HG03196 (cell line): ENCODE results near the gene DPF1.

Experiments used
- ATAC-seq: cut with Tn5 transposase; IDR thresholded peaks from one replicate; pipeline ENCODE4 v1.9.1; 2021; ENCODE audit not compliant: unreplicated experiment

The DPF1 gene

GRCh38 chr19:38201731-38202130 lies 22.3 kb downstream of the DPF1 start:
- no peak for ATAC-seq

DNA sequence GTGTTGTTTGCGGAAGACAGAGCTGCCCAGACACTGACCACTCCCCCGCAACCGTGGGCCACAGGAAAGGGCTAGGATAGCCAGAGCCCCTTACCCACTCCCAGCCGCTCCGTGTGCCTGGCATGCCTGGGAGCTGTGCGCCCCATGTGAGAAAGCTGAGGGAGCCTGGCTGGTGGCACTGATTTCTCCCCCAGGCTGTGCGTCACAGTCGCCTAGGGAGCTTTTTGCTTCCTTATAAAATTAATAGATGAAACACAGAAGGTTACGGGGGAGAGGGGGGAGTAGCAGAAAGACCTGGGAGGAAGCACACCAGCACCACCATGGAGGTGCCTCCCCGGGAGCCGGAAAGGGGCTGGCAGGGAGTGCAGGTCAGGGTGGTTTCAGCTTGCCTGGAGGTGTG lies 24.7 kb downstream of the DPF1 start:
- ATAC-seq = no peak

- no peak for ATAC-seq
Observed at GRCh38 chr19:38197937-38198704, 25.9 kb downstream of the DPF1 start.

GRCh38 chr19:38196948-38197656 lies 26.9 kb downstream of the DPF1 start:
- ATAC-seq = no peak

DNA sequence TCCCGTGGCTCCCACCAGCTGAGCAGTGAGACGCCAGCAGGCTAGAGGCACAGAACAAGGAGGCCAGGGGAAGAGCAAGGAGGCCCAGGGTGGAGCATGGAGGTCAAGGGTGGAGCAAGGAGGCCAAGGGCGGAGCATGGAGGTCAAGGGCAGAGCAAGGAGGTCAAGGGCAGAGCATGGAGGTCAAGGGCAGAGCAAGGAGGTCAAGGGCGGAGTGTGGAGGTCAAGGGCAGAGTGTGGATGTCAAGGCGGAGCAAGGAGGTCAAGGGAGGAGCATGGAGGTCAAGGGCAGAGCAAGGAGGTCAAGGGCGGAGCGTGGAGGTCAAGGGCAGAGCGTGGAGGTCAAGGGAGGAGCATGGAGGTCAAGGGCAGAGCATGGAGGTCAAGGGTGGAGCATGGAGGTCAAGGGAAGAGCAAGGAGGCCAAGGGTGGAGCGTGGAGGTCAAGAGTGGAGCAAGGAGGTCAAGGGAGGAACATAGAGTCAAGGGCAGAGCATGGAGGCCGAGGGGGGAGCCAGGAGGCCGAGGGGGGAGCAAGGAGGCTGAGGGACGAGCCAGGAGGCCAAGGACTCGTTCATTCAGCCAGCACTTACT lies 27.7 kb downstream of the DPF1 start:
- ATAC-seq = no peak

DNA sequence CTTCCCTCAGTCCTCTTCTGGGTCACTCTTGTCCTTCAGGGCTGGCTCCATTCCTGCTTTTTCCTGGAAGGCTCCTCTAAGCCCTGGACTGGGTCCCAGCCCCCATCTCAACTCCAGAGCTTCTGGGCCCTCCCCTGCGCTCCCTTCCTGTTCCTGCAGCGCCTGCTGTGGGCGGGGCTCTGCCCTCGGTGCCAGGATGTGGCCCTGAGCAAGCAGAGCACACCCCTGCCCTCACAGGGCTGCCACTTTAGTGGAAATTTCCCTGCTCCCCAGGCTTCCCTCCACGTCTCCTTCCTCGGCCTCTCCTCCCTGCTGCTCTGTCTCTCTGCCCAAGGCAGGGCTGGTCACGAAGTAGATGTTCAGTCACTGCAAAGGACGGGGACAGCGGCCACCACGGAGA lies 28.8 kb downstream of the DPF1 start:
- ATAC-seq = no peak

- no peak for ATAC-seq
Observed at GRCh38 chr19:38194061-38194701, 29.8 kb downstream of the DPF1 start.

DNA sequence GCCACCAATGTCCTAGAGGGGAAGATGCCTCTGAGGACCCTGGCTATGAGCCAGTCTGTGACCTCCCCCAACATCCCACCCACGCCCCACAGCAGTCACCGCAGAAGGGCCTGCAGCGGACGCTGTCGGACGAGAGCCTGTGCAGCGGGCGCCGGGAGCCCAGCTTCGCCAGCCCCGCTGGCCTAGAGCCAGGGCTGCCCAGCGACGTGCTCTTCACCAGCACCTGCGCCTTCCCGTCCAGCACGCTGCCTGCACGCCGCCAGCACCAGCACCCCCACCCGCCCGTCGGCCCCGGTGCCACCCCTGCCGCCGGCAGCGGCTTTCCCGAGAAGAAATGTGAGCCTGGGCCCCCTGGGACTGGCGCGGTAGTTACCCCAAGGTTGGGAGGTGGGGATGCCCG lies 30.6 kb downstream of the DPF1 start:
- ATAC-seq = no peak

GRCh38 chr19:38191747-38192146 lies 32.3 kb downstream of the DPF1 start:
- no peak for ATAC-seq

- ATAC-seq = no peak
Observed at GRCh38 chr19:38190793-38191192, 33.2 kb downstream of the DPF1 start.

DNA sequence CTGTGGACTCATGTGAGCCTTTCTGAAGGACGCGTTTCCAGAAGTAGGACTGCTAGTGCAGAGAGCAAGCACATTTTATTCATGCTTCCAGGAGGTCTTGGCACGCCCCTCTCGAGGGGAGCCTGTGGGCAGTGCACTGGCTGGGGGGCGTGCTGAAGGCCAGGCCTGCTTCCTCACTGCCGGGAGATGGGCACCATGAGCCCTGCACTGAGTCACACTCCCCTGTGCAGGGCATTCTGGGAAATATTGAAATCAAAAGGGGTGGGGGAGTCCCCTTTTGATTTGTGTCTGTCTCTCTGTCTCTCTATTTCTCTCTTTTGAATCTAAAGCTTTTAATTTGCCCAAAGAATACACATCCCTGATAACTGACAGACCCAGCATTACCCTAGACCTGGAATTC lies 34.0 kb downstream of the DPF1 start:
- ATAC-seq = no peak

GRCh38 chr19:38185562-38185961 lies 38.5 kb downstream of the DPF1 start:
- ATAC-seq = no peak

- ATAC-seq = no peak
Observed at GRCh38 chr19:38184815-38185214, 39.2 kb downstream of the DPF1 start.

DNA sequence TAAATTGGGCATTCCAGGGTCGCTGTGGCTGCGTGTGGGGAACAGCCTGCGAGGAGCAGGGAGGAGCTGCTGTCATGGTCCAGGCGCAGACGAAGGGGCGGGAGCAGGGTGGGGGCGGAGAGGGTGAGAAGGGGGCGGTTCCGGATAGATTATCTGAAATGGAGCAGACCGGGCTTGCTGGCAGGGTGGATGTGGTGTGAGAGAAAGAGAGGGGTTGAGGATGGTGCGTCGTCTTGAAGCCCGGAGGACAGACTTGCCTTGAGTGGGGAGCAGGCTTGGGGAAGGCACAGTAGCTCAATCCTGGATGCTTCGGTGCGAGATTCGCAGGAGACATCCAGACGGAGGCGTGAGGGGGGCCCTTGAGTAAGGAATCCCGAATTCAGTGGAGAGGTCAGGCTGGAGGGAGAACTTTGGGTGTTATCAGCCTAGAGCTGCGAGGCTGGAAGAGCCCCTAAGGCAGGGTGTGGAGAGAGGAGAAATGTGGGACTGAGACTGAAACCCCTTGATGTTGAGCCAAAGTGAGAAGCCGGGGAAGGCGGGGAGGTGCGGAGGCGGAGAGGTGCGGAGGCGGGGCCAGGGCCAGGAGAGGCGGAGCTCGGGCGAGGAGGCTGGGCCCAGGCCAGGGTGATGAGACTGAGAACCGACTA lies 40.6 kb downstream of the DPF1 start:
- no peak for ATAC-seq

DNA sequence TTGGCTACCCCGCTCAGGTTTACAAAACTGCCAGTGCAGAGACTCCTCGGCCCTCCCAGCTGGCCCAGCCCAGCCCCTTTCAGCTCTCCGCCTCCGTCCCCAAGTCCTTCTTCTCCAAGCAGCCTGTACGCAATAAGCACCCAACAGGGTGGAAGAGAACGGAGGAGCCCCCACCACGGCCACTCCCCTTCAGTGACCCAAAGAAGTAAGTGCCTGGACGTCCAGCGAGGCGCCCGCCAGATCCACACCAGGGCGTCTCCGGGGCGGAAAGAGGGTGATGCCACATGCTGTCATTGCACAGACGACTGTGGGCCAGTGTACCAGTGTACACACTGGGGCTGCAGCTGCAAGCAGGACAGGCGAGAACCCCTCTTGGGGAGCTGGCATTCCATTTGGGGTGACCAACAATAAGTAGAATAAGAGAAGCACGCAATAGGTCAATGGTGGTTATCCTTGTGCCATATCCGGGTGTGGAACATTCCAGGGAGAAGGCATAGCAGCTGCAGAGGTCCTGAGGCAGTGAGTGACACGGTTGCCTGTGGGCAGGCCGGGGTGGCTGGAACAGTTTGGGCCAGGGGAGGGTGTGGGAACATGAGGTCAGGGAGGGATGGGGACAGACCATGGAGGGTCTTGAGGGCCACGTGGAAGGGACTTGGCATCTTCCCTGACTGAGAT lies 41.3 kb downstream of the DPF1 start:
- no peak for ATAC-seq

DNA sequence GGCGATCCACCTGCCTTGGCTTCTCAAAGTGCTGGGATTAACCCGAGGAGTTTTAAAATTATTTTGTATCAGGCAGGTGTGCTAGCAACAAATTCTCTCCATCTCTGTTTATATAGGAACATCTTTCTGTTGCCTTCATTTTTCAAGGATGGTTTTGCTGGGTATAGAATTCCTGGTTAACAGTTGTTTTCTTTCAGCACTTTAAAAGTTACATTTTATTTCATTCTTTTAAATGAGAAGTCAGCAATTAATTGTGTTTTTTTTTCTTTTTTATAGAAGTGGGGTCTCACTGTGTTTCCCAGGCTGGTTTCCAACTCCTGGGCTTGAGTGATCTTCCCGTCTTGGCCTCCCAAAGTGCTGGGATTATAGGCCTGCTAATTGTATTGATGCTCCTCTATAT lies 44.0 kb downstream of the DPF1 start:
- no peak for ATAC-seq

- ATAC-seq = no peak
Observed at GRCh38 chr19:38175422-38175821, 48.6 kb downstream of the DPF1 start.

- ATAC-seq = no peak
Observed at GRCh38 chr19:38173291-38174041, 50.6 kb downstream of the DPF1 start.

DNA sequence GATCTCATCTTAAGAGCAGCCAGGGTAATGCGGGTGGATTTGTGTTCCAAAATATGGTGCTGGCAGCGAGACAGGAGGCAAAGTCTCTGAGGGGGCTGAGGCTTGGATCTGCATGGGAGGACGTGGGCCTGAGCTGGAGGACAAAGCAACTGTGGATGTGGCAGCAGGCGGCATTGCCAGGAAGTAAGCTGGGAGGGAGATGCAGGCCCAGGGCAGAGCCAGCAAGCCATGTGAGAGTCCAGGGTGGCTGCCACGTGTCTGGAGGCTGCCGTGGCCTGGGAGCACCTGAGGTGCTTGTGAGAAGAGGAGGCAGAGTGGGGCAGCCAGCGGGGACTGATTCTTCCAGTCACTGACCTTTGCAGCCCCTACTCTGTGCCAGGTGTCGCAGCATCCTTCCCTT lies 52.0 kb downstream of the DPF1 start:
- no peak for ATAC-seq

DNA sequence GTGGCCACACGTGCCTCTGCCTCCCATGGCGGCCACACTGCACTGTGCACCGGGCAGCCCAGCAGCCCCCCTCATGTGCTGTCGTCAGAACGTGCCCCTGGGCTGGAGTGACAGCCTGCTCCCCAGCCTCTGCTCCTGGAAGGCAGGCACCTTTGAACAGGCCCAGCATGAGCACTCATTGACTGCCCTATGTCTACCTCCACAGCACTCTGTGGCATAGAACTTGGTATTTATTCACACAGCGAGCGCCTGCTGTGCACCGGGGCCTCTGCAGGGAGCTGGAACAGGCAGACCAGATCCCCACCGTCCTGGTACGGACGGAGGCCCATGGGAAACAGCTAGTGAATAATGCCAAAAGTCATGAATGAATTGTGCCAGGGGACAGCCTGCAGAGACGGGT lies 53.7 kb downstream of the DPF1 start:
- ATAC-seq = no peak
